WTC11 (cell line): ENCODE results near the gene TUBB2B.

Source experiments
- ATF2 ChIP-seq: sonication (generic); formaldehyde crosslinking; IDR thresholded peaks from 2 replicates; pipeline ENCODE4 v1.8.1; 2022; ENCODE audit warnings: low read depth, missing genetic modification reagents, borderline replicate concordance
- KAT7 ChIP-seq: sonication (generic); formaldehyde crosslinking; IDR thresholded peaks from 2 replicates; pipeline ENCODE4 v1.8.1; 2023; ENCODE audit warnings: missing genetic modification reagents, mild to moderate bottlenecking, borderline replicate concordance
- NR3C1 ChIP-seq: sonication (generic); formaldehyde crosslinking; conservative IDR thresholded peaks from 2 replicates; pipeline ENCODE4 v1.8.1; 2023; ENCODE audit warnings: low read depth, mild to moderate bottlenecking, missing genetic modification reagents
- RELA ChIP-seq: sonication (generic); formaldehyde crosslinking; IDR thresholded peaks from 2 replicates; pipeline ENCODE4 v1.8.1; 2022; ENCODE audit warnings: missing genetic modification reagents, mild to moderate bottlenecking, borderline replicate concordance
- ZNF121 ChIP-seq: sonication (generic); formaldehyde crosslinking; IDR thresholded peaks from 2 replicates; pipeline ENCODE4 v1.8.0; 2023; ENCODE audit warnings: missing genetic modification reagents
- TF ChIP-seq, protein P1 (sequence below): fragments of 200-600 bp; IDR thresholded peaks from 2 replicates; pipeline ENCODE4 v1.8.0; 2022; ENCODE audit warnings: antibody characterized with exemption
- TF ChIP-seq, protein P2 (sequence below): sonication (generic); formaldehyde crosslinking; IDR thresholded peaks from 2 replicates; pipeline ENCODE4 v1.8.0; 2022; ENCODE audit warnings: mild to moderate bottlenecking, missing genetic modification reagents

DNA sequence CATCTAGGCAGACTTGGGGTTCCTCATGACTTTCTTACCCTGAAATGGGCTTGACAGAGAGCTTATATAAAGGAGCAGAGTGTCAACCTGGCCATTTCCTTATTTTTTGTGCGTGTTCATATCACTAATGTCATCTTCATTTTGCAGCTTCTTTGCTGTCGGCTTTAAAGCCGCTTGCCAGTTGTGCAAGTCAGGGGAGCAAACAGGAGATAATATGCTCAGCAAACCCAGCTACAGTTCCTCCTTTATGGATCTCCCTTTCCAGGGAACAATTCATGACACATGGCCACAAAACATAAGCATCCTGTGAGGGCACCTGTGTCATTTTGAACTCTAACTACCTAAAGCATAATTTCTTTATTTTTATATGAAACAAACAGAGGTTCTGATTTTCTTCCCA is 6.5 kb upstream of the TUBB2B start:
- no peak for TF ChIP-seq NR3C1 (CRISPR knock-in tag)
- TF ChIP-seq, protein P1, sequence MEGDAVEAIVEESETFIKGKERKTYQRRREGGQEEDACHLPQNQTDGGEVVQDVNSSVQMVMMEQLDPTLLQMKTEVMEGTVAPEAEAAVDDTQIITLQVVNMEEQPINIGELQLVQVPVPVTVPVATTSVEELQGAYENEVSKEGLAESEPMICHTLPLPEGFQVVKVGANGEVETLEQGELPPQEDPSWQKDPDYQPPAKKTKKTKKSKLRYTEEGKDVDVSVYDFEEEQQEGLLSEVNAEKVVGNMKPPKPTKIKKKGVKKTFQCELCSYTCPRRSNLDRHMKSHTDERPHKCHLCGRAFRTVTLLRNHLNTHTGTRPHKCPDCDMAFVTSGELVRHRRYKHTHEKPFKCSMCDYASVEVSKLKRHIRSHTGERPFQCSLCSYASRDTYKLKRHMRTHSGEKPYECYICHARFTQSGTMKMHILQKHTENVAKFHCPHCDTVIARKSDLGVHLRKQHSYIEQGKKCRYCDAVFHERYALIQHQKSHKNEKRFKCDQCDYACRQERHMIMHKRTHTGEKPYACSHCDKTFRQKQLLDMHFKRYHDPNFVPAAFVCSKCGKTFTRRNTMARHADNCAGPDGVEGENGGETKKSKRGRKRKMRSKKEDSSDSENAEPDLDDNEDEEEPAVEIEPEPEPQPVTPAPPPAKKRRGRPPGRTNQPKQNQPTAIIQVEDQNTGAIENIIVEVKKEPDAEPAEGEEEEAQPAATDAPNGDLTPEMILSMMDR, result no peak
- TF ChIP-seq ZNF121 (CRISPR knock-in tag), result no peak
- TF ChIP-seq KAT7, result no peak
- TF ChIP-seq RELA, result no peak
- TF ChIP-seq, protein P2, sequence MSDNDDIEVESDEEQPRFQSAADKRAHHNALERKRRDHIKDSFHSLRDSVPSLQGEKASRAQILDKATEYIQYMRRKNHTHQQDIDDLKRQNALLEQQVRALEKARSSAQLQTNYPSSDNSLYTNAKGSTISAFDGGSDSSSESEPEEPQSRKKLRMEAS (CRISPR knock-in tag), result no peak
- no peak for TF ChIP-seq ATF2
